PC-9 (cell line): ENCODE results near the gene CHSY3. TPM values are rescaled to one million over a fixed set of nuclear protein-coding genes. Genes with fewer than 3 reads are reported as not detected.

ENCODE experiments used
- BruUV-seq: library from RNA; stranded (reverse); fragments of 400-500 nt; replicated peaks from 2 replicates; lab custom pipeline; 2021; lab: Mats Ljungman, UMichigan
- CTCF ChIA-PET: fragments of 300-600 bp; sonication (Branson Sonifier 250); formaldehyde crosslinking; loops from one replicate; lab custom pipeline; 2022; ENCODE audit warnings: antibody characterized with exemption; lab: Charles Lee
- POLR2A ChIA-PET: fragments of 300-600 bp; sonication (Branson Sonifier 250); formaldehyde crosslinking; loops from one replicate; lab custom pipeline; 2022; ENCODE audit warnings: antibody characterized with exemption; ENCODE audit not compliant: unreplicated experiment; lab: Charles Lee
- DNase-seq, 2 experiments: peaks; one replicate each; pipeline versions ENCODE4 v3.0.0 to v3.0.0-alpha.2; 2015 to 2022; ENCODE audit warnings: mixed read lengths in 1 of 2
- H2AFZ ChIP-seq: fragments of 200-600 bp; sonication (generic); 2 replicates; pipeline ENCODE4 v1.8.1; 2017; ENCODE audit warnings: antibody characterized with exemption
- H3F3A ChIP-seq: fragments of 200-600 bp; sonication (generic); 2 replicates; pipeline ENCODE4 v1.8.1; 2017; ENCODE audit warnings: antibody characterized with exemption, mild to moderate bottlenecking, low read depth; ENCODE audit not compliant: insufficient read depth
- H3K27ac ChIP-seq: fragments of 200-600 bp; sonication (generic); 2 replicates; pipeline ENCODE4 v1.6.1; 2016; ENCODE audit warnings: mixed run types
- H3K27me3 ChIP-seq: fragments of 200-600 bp; sonication (generic); 2 replicates; pipeline ENCODE4 v1.6.1; 2016; ENCODE audit warnings: low read depth, mixed run types; ENCODE audit not compliant: insufficient read depth
- H3K36me3 ChIP-seq: fragments of 200-600 bp; sonication (generic); 2 replicates; pipeline ENCODE4 v1.6.1; 2016; ENCODE audit warnings: low read depth, mixed run types
- H3K4me1 ChIP-seq: fragments of 200-600 bp; sonication (generic); replicated peaks from 2 replicates; pipeline ENCODE4 v1.6.1; 2016; ENCODE audit warnings: mixed run types; ENCODE audit not compliant: insufficient read depth
- H3K4me2 ChIP-seq: fragments of 200-600 bp; sonication (generic); 2 replicates; pipeline ENCODE4 v1.6.1; 2017; ENCODE audit warnings: mixed run types
- H3K4me3 ChIP-seq: fragments of 200-600 bp; sonication (generic); 2 replicates; pipeline ENCODE4 v1.6.1; 2016; ENCODE audit warnings: mixed run types
- H3K79me2 ChIP-seq: fragments of 200-600 bp; sonication (generic); 2 replicates; pipeline ENCODE4 v1.6.1; 2017; ENCODE audit warnings: low read depth, mixed run types
- H3K9me2 ChIP-seq: fragments of 200-600 bp; sonication (generic); 2 replicates; pipeline ENCODE4 v1.8.1; 2017; ENCODE audit warnings: mild to moderate bottlenecking; ENCODE audit not compliant: insufficient read depth
- H3K9me3 ChIP-seq: fragments of 200-600 bp; sonication (generic); 2 replicates; pipeline ENCODE4 v1.8.1; 2016; ENCODE audit warnings: low read depth; ENCODE audit not compliant: insufficient read depth
- H4K20me1 ChIP-seq: fragments of 200-600 bp; sonication (generic); 2 replicates; pipeline ENCODE4 v1.8.1; 2017; ENCODE audit not compliant: insufficient read depth
- CTCF ChIP-seq: fragments of 200-600 bp; sonication (generic); conservative IDR thresholded peaks from 2 replicates; pipeline ENCODE4 v1.6.1; 2017; ENCODE audit warnings: mixed run types, antibody characterized with exemption, mild to moderate bottlenecking, moderate library complexity
- EZH2 ChIP-seq: fragments of 200-600 bp; sonication (generic); IDR thresholded peaks from 2 replicates; pipeline ENCODE4 v1.8.0; 2017; ENCODE audit warnings: antibody characterized with exemption, low read depth
- intact Hi-C: fragments of 100-400 bp; cut with micrococcal nuclease; formaldehyde crosslinking; loops from one replicate; pipeline ENCODE4 v1.10.0; 2022; ENCODE audit not compliant: unreplicated experiment
- total RNA-seq: library from RNA; stranded (reverse); gene quantifications from 2 replicates; pipeline ENCODE4 v1.2.3, GENCODE V29; 2021

The CHSY3 gene
- total RNA-seq, 1 experiment from 2014 or later, result 0.17 TPM

GRCh38 chr5:129945774-129946270 is 41.6 kb downstream of the CHSY3 start:
- Histone ChIP-seq H3K27me3 (no peaks in the 10 kb centered on the region), H4K20me1 (no peaks in the 10 kb centered on the region), H3K9me3 (no peaks in the 10 kb centered on the region), H3K4me3 (no peak overlapping the region), H3K27ac (no peak overlapping the region), H3F3A (no peaks in the 10 kb centered on the region), H3K79me2 (no peaks in the 10 kb centered on the region), H3K9me2 (no peaks in the 10 kb centered on the region), H3K36me3 (no peaks in the 10 kb centered on the region), H3K4me2 (no peak overlapping the region), H3K4me1 (no peaks in the 10 kb centered on the region), H2AFZ (no peak overlapping the region)
- no TSS peak for BruUV-seq
- POLR2A ChIA-PET, result no interaction called here
- DNase-seq, result no peak
- CTCF ChIA-PET, result no interaction called here
- intact Hi-C loops, result no loop called here
- TF ChIP-seq EZH2 (no peak), CTCF (no peak)

- DNase-seq, result no peak
- Histone ChIP-seq H3K4me3 (no peak overlapping the region), H3K4me1 (no peaks in the 10 kb centered on the region), H3K27me3 (no peaks in the 10 kb centered on the region), H3K36me3 (no peaks in the 10 kb centered on the region), H3F3A (no peaks in the 10 kb centered on the region), H3K79me2 (no peaks in the 10 kb centered on the region), H3K27ac (no peak overlapping the region), H3K4me2 (no peak overlapping the region), H4K20me1 (no peaks in the 10 kb centered on the region), H3K9me2 (no peaks in the 10 kb centered on the region), H3K9me3 (no peaks in the 10 kb centered on the region), H2AFZ (no peak overlapping the region)
- BruUV-seq, result no TSS peak
- CTCF ChIA-PET, result no interaction called here
- intact Hi-C loops, result no loop called here
- TF ChIP-seq CTCF (no peak), EZH2 (no peak)
- POLR2A ChIA-PET, result no interaction called here
These were observed 46.8 kb downstream of the CHSY3 start for GRCh38 chr5:129951039-129951438.

- Histone ChIP-seq H3K79me2 (no peaks in the 10 kb centered on the region), H3K4me1 (no peaks in the 10 kb centered on the region), H2AFZ (no peak overlapping the region), H3K9me3 (no peaks in the 10 kb centered on the region), H3K27ac (no peak overlapping the region), H3F3A (no peaks in the 10 kb centered on the region), H4K20me1 (no peaks in the 10 kb centered on the region), H3K36me3 (no peaks in the 10 kb centered on the region), H3K4me2 (no peak overlapping the region), H3K27me3 (no peaks in the 10 kb centered on the region), H3K9me2 (no peaks in the 10 kb centered on the region), H3K4me3 (no peak overlapping the region)
- intact Hi-C loops, result no loop called here
- no peak for TF ChIP-seq CTCF
- TF ChIP-seq EZH2, result no peak
- no TSS peak for BruUV-seq
- DNase-seq, result no peak
- POLR2A ChIA-PET, result interaction anchor here (0.7 kb wide), 1 partner anchor 18 kb away, joined by 5 read pairs; no protein-coding TSS in a partner anchor
- CTCF ChIA-PET, result no interaction called here
These were observed 54.3 kb downstream of the CHSY3 start for GRCh38 chr5:129958581-129958980.
